Tongue (tissue), 2 donors: ENCODE data around the gene CHST6. TPM values are rescaled to one million over a fixed set of nuclear protein-coding genes. Genes with fewer than 3 reads are reported as not detected.
A peak's percentile ranks its signal among the peaks of the same experiment; 100 is the strongest.
"Not testable (repeated sequence)": the region's sequence is repeated elsewhere in the genome, so short reads cannot be mapped to it uniquely, and the experiment has no call there.

ENCODE experiments used
- DNase-seq: peaks from one replicate; pipeline ENCODE4 v3.0.0-alpha.2; 2015
- total RNA-seq: library from RNA; depleted of rRNA; stranded (reverse); fragments of >200 nt; gene quantifications from one replicate; pipeline ENCODE4 v1.2.3, GENCODE V29; 2014

The CHST6 gene
- 2.1 TPM for total RNA-seq

DNA sequence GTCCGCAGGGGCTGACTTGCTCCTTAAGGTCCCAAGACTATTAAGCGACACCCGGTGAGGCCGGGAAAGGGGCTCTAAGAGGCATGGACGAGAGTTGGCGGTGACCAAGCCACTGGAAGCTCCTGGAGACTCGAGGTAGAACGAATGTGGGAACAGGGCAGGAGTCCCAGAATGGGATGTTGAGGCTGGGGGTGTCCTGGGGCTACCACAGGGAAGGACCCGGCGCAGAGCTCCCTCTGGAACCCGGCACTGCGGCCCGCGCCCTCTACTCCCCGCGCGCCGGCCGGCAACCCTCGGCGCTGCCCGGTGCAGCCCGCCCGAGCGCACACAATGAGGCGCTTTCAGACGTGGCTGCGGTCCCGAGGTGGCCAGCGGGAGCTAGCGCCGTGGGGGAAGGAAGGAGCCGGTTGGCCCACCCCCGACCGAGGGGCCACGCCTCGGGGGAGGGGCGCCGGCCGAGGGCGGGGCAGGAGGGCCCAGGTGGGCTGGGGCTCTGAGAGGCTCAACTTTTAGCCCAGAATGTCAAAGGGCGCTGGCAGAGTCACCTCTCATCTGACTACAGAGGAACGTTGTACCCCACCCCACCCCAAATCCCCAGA is at the start of gene CHST6:
Gene CHST6, minus strand, starts transcription at position 366 of the 599 bp plus-strand sequence. CDS start 15,613 bp downstream, outside the sequence.
- DNase-seq, result peak; percentile 71

DNA sequence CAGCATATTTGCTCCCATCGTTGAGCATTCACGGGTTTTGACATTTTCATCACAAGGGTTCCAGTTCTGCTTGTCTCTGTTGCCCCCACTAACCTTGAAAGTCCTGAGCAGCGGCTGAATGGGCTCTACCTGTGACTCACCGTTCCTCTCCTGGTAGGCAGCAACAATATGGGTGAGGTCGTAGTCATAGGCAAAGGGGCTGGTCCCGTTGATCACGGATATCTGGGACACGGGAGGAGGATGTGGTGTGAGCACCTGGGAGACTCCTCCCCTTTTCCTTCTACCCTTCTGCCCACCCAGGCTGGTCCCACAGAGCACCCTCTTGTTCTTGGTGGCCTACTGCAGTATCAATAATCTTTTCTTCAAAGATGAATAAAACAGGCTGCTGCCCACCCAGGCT is 47.2 kb upstream of the CHST6 start:
- DNase-seq, result not testable (repeated sequence)

DNA sequence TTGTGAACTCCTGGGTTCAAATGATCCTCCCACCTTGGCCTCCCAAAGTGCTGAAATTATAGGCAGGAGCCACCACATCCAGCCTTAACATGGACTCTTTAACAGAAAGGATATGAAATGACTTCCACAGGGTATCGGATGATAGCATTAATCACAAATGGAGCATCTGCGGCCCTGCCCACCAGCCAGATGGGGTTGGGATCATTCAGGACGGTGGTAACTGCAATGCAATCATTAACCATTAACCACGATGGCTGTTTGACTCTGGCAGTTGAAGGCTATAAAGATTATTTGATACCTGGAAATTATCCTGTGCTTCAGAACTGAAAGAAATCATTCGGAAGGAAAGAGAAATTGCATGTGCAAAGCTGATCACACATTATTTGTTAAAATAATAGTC is 46.0 kb upstream of the CHST6 start:
- DNase-seq, result no peak

DNA sequence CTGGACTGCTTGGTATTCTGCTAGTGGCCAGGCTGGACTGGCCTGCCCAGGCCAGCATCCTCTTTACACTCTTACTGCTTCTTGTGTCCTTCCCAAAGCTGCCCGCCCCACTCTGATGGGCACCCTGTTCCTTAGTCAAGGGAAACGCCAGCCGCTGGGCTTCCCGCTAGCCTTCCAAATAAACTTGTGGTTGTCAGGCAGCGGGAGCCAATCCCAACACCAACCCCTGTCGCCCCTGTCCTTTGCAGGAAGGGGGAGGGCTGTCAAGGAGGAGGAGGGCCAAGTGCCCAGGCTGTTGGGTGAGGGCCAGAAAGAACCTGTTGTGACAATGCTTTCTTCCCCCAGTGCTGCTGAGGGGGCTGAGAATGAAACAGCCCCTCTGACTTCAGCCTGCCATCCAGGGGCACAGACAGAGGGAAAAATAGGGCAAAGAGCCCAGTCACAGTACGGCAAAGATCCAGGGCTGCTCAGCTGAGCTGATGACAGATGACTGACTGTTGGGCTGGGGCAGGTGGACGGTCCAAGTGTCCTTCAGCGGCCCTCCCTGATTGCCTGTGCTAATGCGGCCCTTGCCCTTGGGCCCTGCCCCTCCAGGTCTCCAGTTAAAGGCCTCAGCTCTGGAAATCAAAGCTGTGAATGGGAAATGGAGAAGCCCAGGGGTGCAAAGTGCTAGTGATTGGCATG is 43.8 kb upstream of the CHST6 start:
- DNase-seq, result peak; percentile 40

DNA sequence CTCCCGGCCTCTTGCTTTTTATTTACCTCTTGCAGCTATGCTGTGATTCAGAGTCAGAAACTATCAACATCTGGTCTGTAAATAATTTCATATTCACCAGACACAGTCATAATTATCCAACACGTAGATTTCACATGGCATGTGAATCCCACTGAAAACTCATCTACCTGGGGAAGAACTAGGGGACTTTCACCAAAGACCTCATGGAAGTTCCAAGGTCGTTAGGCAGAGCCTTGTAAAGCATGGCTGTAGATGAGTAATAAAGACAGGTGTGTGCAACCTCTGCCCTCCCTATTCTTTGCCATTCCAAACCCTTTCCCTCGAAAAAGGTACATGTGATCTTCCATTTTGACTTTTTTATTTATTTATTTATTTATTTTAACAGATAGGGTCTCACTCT is 42.5 kb upstream of the CHST6 start:
- DNase-seq, result no peak

DNA sequence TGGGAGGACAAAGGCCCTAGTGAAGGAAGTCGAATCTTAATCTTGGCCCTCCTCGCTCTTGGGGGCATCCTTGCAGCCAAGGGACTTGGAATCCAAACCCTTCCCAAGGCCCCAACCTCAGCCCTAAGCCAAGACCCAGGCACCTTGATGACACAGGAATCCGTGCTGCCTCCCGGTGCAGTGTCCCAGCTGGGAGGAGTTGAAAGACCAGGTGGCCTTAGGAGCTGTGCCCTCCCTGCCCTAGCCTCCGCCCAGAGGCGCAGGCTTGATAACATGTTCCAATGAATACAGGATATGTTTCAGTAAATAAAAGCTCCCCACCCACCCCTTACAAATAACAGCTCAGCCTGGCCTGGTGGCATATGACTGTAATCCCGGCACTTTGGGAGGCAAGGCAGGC is 40.7 kb upstream of the CHST6 start, which contains the start of gene CHST5:
Gene CHST5, minus strand, starts transcription at position 208 of the 400 bp plus-strand sequence. CDS start 5,724 bp downstream, outside the sequence.
- DNase-seq, result no peak

DNA sequence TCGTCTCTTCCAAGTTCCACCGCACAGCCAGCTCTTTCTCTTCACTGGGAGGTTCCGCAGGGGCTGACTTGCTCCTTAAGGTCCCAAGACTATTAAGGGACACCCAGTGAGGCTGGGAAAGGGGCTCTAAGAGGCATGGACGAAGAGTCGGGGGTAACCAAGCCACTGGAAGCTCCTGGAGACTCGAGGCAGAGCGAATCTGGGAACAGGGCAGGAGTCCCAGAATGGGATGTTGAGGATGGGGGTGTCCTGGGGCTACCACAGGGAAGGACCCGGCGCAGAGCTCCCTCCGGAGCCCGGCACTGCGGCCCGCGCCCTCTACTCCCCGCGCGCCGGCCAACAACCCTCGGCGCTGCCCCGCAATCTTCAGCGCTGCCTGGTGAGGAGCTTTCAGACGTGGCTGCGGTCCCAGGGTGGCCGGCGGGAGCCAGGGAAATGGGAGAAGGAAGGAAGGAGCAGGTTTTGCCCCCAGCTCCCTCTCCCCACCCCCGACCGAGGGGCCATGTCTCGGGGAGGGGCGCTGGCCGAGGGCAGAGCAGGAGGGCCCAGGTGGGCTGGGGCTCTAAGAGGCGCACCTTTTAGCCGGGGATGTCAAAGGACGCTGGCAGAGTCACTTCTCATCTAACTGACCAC is 40.1 kb upstream of the CHST6 start:
- DNase-seq, result no peak

DNA sequence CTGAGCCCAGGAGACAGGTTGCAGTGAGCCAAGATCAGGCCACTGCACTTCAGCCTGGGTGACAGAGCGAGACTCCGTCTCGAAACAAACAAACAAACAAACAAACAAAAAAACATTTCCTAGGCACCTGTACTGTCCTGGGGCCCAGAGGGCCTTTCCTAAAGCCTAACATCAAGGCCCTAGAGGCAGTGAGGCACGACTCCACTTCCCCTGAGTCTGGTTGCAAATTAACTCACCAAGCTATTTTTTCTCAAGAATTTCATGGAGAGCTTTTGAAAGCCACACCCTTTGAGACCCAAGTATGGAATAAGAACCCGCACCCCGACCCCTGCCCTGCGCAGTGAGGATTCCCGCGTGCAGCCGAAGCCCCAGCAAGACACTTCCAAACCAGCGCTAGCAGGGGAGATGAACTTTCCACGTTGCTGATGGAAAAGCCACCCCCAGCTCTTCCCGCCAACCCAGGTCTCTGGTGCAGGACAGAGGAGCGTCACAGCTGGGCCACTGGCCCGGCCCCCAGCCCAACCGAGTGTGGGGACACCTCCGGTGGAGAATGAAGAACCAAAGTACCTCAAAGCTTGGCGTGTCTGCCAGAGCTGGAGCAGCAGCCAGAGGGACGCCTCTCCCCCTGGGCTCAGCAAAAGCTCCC is 39.4 kb upstream of the CHST6 start:
- no peak for DNase-seq

DNA sequence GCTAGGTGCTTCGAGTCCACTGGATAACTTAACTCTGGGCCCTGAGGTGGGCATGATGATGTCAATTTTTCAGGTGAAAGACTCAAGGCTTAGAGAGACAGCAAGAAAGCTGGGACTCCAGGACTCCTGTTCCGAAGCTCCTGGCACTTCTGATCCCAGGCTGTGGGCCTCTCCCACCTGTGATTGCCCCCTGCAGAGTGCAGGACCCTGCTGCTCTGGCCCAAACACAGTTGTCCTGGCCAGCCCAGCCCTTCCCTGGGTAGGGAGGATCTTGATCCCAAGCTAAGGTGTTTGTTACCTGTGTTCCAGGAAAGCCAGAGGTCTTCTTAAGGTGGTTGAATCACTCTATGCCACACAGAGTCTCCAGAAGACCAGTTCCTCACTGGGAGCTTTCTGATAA is 37.5 kb upstream of the CHST6 start:
- no peak for DNase-seq

DNA sequence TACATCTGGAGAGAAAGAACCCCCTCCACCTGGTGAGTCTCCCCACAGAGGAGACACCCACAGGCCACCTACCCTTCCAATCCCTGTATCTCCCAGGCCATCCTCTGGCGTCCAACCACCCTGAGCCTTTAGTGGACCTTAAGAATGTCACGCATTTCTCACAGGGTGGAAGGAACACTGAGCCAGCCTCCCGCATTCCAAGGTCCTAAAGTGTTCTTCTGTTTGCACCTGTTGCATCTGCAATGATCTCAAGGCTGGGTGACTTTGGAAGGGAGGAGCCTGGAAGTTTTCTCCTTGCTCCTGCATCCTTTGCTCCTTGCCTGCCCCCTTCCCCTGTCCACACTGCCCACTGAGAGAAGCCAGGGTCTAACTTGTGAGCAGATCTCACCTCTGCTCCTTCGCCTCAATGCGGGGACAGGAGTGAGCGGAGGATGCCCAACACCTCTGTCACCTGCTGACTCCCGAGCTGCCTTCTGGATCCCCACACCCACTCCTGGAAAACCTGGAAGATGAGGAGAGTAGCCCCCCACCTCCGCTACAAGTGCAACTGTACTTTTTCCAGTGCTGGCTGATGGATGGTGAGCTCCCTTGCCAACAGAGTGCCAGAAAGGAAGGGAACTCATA is 37.0 kb upstream of the CHST6 start:
- no peak for DNase-seq

DNA sequence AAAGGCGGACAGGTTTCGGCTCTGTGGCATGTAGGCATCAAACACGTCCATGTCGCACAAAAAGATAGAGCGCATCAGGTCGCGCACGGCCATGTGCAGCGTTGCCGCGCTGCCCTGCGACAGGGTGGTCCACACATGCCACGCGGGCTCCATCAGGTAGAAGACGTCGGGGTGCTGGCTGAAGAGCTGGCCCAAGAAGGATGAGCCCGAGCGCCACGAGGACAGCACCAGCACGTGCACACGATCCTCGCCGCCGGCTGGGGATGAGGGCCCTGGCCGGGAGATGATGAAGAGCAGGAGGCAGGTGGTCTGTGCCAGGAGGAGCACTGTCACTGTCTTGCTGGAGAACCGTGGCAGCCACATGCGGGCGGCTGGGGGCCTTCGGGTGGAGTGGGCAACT is 34.7 kb upstream of the CHST6 start:
- DNase-seq, result no peak

DNA sequence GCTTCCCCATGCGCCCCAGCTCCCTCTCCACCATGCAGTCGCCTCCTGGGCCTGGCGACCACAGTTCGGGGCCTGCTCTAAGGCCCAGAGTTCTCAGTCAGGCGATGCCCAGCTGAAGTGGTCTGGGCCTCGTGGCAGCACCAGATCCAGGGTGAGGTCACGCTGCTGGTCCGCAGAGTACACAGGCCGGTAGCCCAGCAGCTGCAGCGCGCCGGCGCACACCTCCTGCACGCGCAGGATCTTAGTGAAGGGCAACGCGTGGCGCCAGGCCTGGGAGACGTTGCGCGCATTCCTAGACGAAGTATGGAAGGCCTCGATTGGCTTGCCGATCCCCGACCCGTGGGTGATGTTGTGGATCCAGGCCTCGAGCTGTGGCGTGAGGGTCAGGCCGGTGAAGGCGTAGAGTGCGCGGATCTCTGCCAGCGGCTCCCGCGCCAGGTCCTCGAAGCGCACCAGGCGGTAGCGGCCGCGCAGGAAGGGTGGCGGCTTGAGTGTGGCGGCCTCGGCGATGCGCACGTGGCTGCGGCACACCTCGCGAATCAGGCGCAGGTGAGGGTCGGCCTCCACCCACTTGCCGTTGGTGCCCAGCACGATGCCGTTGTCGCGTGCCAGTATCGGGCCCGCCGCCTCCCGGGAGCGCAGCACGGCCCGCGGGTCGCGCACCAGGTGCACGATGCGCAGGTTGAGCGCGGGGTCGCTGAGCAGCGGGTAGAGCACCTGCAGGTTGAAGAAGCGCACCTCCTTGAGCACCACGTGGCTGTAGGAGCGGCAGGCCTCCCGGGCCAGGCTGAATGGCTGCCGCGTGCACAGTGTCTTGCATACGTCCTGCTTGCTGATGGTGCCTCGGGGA is 34.0 kb upstream of the CHST6 start:
- no peak for DNase-seq

DNA sequence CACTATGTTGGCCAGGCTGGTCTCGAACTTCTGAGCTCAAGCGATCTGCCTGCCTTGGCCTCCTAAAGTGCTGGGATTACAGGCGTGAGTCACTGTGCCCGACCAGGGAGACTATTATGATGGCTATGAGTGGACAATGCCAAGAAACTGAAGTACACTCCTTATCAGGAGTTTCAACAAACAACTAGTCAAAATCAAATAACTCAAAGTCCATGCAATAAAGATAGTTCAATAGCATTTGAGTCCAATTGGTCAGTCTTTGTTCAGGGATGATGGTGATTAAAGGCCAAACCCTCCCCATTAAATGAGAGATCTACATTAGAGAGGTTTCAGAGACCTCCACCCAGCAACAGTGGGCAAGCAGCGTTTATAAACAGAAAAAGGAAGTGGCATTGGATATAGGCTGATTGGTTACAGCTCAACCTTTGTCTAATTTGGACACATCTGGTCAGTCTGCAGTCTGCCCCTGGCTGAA is 32.6 kb upstream of the CHST6 start:
- DNase-seq, result no peak

DNA sequence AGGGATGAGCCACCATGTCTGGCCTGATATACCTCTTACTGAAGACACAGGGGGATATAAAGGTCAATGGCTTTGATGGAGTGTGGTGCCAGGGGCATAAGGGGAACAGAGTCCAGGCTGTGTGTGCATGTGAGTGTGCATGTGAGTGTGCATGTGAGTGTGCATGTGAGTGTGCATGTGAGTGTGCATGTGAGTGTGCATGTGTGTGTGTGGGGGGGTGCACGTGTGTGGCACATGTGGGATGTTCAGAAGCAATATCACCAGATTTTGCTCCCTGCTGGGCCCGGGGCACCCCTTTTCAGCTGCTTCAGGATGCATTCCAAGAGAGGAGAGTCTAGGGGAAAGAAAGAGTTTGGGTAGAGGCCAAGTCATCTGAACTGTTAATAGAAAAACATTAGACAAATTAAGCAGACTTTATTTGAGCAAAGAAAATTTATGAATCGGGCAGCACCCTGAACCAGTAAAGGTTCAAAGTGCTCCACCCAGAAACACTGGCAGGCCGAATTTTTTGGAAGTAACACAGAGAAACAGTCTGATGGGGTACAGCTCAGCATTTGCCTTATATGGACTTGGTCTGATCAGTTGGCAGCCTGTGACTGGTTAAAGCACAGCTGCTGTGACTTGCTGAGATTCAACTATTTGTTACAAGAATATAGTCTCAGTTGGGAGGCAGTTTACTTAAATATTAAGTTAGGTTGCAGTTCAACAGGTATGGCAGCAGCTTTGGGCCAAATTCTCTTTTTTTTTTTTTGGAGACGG is 31.0 kb upstream of the CHST6 start:
- DNase-seq, result no peak

DNA sequence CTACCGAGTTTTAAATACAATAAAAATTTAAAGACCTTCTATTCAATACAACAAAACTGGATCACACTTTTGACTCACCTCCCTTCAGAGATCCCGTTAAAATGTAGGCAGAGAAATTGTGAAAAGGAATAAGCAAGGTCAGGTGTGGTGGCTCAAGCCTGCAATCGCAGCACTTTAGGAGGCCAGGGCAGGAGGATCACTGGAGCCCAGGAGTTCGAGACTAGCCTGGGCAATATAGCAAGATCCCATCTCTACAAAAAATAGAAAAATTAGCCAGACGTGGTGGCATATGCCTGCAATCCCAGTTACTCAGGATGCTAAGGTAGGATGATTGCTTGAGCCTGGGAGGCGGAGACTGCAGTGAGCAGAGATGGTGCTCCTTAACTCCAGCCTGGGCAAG is 23.9 kb upstream of the CHST6 start:
- DNase-seq, result no peak

DNA sequence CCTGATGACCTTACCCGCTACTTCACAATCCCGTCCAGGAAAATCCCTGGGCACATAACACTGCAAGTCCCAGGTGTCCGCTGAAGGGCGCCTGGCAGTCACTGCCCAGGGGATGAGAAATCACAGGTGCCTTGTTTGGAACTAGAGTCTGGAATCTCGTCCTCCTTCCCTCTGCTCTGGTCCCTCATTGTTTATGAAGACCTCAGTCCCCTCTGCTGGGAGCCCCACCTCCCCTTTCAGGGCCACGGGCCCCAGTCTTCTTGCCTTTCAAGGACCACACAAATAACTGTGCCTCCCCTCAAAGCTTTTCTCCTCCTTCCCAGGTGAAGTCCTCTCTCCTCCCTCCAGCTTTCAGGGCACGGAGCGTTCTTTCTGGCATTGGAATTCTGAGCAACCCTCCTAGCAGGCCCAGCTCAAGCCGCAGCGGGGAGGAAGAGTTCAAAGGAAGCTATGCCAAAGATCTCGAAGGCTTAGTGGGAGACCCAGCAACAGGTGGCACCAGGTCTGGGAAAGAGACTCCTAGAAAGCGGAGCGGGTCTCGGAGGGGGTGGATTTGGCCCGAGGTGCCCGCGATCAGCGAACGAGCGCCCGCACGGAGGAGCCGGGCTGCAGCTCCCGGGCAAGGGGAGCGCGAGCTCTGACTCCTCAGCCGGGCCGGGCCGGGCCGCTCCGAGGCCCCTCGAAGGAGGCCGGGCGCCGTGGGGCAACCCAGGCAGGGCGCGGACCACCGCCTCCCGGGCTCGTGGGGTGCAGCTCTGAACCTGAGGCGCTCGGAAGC is 21.1 kb upstream of the CHST6 start:
- peak; percentile 65 for DNase-seq

DNA sequence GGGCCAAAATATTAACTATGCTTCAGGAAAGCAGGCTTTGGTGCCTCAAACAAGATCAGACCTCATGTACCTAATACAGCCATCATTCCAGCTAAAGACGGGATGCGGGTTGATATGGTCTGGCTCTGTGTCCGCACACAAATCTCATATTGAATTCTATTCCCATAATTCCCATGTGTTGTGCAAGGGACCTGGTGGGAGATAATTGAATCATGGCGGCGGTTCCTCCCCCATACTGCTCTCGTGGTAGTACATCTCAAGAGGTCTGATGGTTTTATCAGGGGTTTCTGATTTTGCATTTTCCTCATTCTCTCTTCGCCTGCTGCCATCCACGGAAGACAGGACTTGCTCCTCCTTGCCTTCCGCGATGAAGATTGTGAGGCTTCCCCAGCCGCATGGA is 19.1 kb upstream of the CHST6 start:
- DNase-seq, result no peak

DNA sequence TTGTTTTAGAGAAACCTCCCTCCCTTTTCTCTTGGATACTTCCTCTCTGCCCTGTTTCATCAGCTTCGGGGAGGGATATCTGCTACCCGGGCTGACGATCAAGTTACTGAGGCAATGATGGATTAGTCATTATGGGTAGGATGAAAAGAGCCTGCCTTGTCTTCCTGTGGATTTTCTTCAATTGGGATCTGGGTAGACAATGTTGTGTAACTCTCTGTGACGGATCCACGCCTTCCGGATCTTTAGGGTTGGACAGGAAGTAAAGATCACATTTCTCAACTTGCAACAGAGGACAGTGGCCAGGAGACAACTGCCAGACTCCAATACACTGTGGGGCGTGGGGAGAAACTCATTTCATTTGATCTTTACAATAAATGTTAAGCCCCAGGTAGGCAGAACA is 11.3 kb upstream of the CHST6 start:
- no peak for DNase-seq

DNA sequence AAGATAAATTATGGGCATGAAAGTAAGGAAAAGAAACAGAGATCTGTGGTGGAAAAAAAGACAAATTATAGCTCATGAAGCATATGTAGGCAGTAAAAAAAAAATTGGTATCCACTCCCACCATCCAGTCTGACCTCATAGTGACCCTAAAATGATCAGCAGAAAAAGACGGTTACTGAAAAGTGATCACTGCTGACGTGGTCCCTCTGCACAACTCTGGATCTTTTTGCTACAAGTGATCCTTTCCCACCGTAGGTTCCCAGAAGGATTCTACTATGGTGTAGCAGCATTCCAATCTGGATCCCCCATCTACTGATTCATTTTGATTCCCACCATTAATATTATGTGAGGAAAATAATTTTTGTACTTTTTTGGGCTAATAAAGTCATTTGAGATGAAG is 10.9 kb upstream of the CHST6 start:
- no peak for DNase-seq

DNA sequence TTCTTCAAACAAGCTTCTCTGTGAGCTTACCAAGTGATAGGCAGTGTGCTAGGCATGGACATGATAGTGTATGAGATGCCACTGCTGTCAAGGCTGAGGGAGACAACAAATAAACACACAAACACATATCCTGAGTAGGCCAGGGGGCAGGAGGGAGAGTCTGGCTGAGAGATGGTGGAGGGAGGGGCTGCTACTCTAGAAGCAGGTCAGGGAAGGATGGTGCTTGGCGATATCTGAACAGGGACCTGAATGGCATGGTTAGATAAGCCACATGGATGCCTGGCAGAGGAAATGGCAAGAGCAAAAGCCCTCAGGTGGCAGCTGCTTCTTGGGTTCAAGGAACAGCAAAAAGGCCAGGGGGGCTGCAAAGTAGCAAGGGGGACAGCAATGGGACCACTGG is 8.6 kb upstream of the CHST6 start:
- no peak for DNase-seq
